ENCODE data around the gene SIAH2. TPM values are rescaled to one million over a fixed set of nuclear protein-coding genes. Genes with fewer than 3 reads are reported as not detected.
A peak's percentile ranks its signal among the peaks of the same experiment; 100 is the strongest.

Gene SIAH2
- total RNA-seq, 2 donors from 2014 or later, result 17.1 to 30.3 TPM

- no peak overlapping the region for H3K27ac ChIP-seq
- intact Hi-C loops (cut with DNase I), result no loop called here
- 67 to 71% methylated on average over 12 of the region's 12 CpGs for WGBS, 2 donors
- no peak for DNase-seq
- H3K9me3 ChIP-seq, result no peaks in the 10 kb centered on the region
- no peaks in the 10 kb centered on the region for H3K27me3 ChIP-seq
- no peaks in the 10 kb centered on the region for H3K36me3 ChIP-seq (replicated peaks in 1 of 2; ENCODE audit: insufficient read depth in 1 of 2, low read depth in 2 of 2)
- no peak overlapping the region for H3K4me3 ChIP-seq
- TF ChIP-seq CTCF (IDR thresholded peaks at IDR 0.05) (no peak), POLR2A (IDR thresholded peaks at IDR 0.05) (no peak)
- no peak for ATAC-seq
- H3K4me1 ChIP-seq, result peaks cover 69% of the 10 kb centered on the region
These were observed 22.1 kb downstream of the SIAH2 start for GRCh38 chr3:150740733-150741496.

DNA sequence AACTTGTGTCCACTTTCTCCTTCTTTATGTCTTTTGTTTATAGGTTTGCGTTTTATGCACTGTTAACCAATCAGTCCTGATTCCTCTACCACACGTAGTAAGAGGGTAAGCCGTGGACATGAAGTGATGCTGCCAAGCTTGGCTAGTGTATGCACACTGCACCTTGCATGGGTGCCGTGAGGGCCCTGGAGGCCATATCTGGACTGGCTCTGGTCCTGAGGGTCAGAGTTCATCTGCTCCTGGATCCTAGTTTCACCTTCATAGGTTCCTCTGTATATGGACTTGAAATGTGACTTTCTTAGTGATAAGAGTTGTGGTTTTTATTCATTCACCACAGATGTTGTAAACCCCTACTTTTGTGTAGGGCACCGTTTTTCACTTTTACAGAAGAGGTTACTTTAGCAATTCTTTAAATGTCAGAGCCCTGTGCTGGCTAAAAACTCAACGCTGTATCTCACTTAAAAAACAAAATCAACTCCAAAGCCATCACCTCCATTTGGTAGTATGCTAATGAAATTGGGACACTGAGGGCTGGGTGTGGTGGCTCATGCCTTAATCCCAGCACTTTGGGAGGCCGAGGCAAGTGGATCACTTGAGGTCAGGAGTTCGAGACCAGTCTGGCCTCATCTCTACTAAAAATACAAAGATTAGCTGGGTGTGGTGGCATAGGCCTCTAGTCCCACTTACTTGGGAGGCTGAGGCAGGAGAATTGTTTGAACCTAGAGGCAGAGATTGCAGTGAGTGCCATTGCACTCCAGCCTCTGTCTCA lies 22.9 kb downstream of the SIAH2 start:
- no peak for TF ChIP-seq CTCF (IDR thresholded peaks at IDR 0.05)

GRCh38 chr3:150739200-150739863 lies 23.6 kb downstream of the SIAH2 start:
- no peaks in the 10 kb centered on the region for H3K27me3 ChIP-seq

More for the DNA sequence above, 22.9 kb downstream of the SIAH2 start:
- Histone ChIP-seq H3K27me3 (no peaks in the 10 kb centered on the region), H3K4me1 (peaks cover 62% of the 10 kb centered on the region), H3K27ac (peak overlapping the region in 1 of 4 donors; percentile 72), H3K4me3 (no peak overlapping the region), H3K36me3 (replicated peaks in 1 of 2; ENCODE audit: insufficient read depth in 1 of 2, low read depth in 2 of 2) (no peaks in the 10 kb centered on the region), H3K9me3 (no peaks in the 10 kb centered on the region)
- ATAC-seq (no peak), DNase-seq (no peak)
- intact Hi-C loops (cut with DNase I), result no loop called here
- 71 to 81% methylated on average over 8 of the region's 8 CpGs for WGBS, 2 donors

GRCh38 chr3:150738688-150739087 lies 24.3 kb downstream of the SIAH2 start:
- H3K36me3 ChIP-seq (replicated peaks in 1 of 2; ENCODE audit: insufficient read depth in 1 of 2, low read depth in 2 of 2), result no peaks in the 10 kb centered on the region
- H3K27me3 ChIP-seq, result no peaks in the 10 kb centered on the region
- H3K27ac ChIP-seq, result peak overlapping the region; percentile 36 to 72 (median 52)
- H3K9me3 ChIP-seq, result no peaks in the 10 kb centered on the region
- intact Hi-C loops (cut with DNase I), result no loop called here
- H3K4me1 ChIP-seq, result peaks cover 48% of the 10 kb centered on the region
- no peak overlapping the region for H3K4me3 ChIP-seq
- ATAC-seq (no peak), DNase-seq (no peak)
- no peak for TF ChIP-seq CTCF (IDR thresholded peaks at IDR 0.05)
- TF ChIP-seq POLR2A (IDR thresholded peaks at IDR 0.05), result no peak
- WGBS, 2 donors, result 44 to 50% methylated on average over 4 of the region's 4 CpGs

More at GRCh38 chr3:150739200-150739863, 23.6 kb downstream of the SIAH2 start:
- no peak for DNase-seq
- no peaks in the 10 kb centered on the region for H3K36me3 ChIP-seq (replicated peaks in 1 of 2; ENCODE audit: insufficient read depth in 1 of 2, low read depth in 2 of 2)
- intact Hi-C loops (cut with DNase I), result no loop called here
- TF ChIP-seq POLR2A (IDR thresholded peaks at IDR 0.05) (no peak), CTCF (IDR thresholded peaks at IDR 0.05) (no peak)
- no peak for ATAC-seq
- peak overlapping the region in 2 of 4 donors; percentile 36 to 72 for H3K27ac ChIP-seq
- peaks cover 54% of the 10 kb centered on the region for H3K4me1 ChIP-seq
- H3K4me3 ChIP-seq, result no peak overlapping the region
- H3K9me3 ChIP-seq, result no peaks in the 10 kb centered on the region
- WGBS, 2 donors, result 59 to 62% methylated on average over 7 of the region's 7 CpGs
